Mesodermal cell (in vitro differentiated cells): ENCODE results near the gene GSX2.

Experiments used
- H3K27ac ChIP-seq: 2 replicates; pipeline ENCODE4 v1.7.0; 2013; ENCODE audit warnings: mild to moderate bottlenecking, low read depth, low read length, moderate library complexity; ENCODE audit not compliant: severe bottlenecking
- H3K36me3 ChIP-seq: 2 replicates; pipeline ENCODE4 v1.7.1; 2013; ENCODE audit warnings: mild to moderate bottlenecking, low read length, moderate library complexity; ENCODE audit not compliant: control insufficient read depth, insufficient read depth
- H3K4me1 ChIP-seq: one replicate; pipeline ENCODE4 v1.7.1; 2013; ENCODE audit warnings: mild to moderate bottlenecking, low read length; ENCODE audit not compliant: insufficient read depth, control insufficient read depth, poor library complexity, severe bottlenecking
- H3K4me3 ChIP-seq: 2 replicates; pipeline ENCODE4 v1.7.0; 2013; ENCODE audit warnings: low read length, control low read depth, mild to moderate bottlenecking; ENCODE audit not compliant: insufficient read depth, poor library complexity, severe bottlenecking; ENCODE audit errors: extremely low read depth
- H3K9me3 ChIP-seq: 2 replicates; pipeline ENCODE4 v1.7.1; 2013; ENCODE audit warnings: mild to moderate bottlenecking, low read length, moderate library complexity; ENCODE audit not compliant: control insufficient read depth
- WGBS, 2 experiments: methylation state at CpG; one replicate each; pipeline ENCODE4 v1.1.5; 2013; ENCODE audit warnings: missing lambda C conversion rate in 2 of 2; ENCODE audit not compliant: insufficient coverage in 2 of 2; 5-methylcytosine and 5-hydroxymethylcytosine counted together

Gene GSX2

DNA sequence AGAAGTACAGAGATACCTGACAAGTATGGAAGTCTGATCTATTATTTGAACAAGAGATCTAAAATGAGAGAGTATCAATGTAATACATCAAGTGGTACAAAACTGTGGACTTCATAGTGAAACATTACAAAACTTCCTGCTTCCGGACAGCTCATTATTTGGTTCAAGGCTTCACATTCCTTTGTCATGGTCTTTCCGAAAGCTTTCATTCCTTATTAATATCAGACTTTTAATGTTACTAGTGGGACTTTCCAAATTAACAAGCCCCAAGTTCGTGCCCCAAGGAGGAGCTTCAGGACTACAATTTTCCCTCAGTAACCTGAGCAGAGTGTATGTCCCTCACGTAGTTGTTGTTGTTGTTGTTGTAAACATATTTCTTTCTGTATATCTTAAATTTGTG, 36.7 kb upstream of the GSX2 start:
- Histone ChIP-seq H3K4me3 (peak overlapping the region; percentile 93), H3K4me1 (peaks cover 31% of the 10 kb centered on the region), H3K36me3 (no peaks in the 10 kb centered on the region), H3K27ac (peak overlapping the region; percentile 94), H3K9me3 (no peaks in the 10 kb centered on the region)
- no CpG with 5 or more reads among the region's 4 CpGs for WGBS, 2 experiments

DNA sequence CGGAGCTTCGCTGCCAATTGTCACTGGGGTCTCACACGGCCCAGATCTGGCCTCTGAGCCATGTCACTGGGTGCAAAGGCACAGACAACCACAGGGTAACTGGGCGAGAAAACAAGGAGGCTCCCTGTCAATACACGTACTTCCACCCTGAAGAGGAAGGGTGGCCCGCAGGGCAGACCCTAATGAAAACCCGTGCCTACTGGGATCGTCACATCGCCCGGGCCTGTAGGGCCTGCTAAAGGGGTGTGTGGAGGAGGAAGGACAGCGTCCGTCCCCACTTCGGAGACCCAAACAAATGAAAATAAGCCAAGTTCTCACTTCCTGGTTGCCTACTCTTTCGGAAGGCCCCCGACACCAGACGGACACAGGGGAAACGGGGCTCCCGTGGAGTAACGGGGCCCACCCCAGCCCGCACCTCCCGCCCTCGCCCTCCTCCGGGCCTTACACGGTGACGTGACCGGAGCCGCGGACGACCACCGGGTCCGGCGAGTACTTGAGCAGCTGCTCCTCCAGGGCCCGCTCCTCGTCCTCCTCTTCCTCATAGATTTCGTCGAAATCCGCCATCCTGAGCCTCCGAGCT, 36.1 kb upstream of the GSX2 start:
- no peaks in the 10 kb centered on the region for H3K9me3 ChIP-seq
- H3K4me3 ChIP-seq = peak overlapping the region; percentile 93
- WGBS, 2 experiments = 1% methylated on average over 30 to 32 of the region's 38 CpGs
- peak overlapping the region; percentile 94 for H3K27ac ChIP-seq
- H3K36me3 ChIP-seq = no peaks in the 10 kb centered on the region
- H3K4me1 ChIP-seq = peaks cover 31% of the 10 kb centered on the region

DNA sequence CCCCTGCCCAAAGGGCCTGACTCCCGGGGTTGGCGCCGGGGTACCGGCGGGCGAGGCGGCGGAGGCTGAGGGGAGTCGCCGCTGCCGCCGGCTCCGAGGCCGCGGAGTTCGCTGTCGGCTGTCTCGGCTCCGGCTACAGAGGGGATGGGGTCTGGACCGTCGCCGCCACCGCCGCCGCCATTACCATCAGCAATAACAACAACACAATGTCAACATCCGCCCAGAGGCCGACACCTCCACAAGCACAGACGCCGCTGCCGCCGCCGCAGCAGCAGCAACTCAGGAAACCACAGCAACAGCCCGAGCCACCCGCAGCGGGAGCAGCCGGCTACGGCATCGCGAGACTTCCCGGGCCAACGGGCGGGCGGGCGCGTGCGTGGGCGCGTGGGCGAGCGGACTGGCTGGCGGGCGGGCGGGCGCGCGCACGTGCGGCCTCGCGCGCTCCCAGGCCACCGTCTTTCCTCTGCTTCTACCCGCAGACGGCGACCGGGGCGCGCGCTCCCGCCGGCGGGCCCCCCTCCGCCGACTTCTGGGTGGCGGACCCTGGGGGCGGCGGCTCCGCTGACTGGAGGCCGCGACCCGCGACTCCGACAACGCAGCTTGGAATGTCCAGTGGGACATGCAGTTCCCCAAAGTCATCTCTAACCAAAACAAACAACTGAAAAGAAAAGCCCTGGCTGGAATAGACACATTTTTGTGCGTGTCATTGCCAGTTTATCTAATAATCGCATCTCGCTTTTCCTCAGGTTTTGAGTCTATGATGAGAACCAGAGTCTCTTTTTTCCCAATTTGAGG, 35.4 kb upstream of the GSX2 start, which contains the start of gene CHIC2:
CHIC2 (minus strand) TSS at position 289 of the 795 bp plus-strand sequence. CDS start 305 bp downstream, outside the sequence.
- WGBS, 2 experiments = 0 to 2% methylated on average over 59 to 68 of the region's 87 CpGs
- no peaks in the 10 kb centered on the region for H3K9me3 ChIP-seq
- H3K4me3 ChIP-seq = peak within 1 kb of the TSS; percentile 93
- no peaks in the 10 kb centered on the region for H3K36me3 ChIP-seq
- peaks cover 31% of the 10 kb centered on the region for H3K4me1 ChIP-seq
- peak within 1 kb of the TSS; percentile 94 for H3K27ac ChIP-seq

DNA sequence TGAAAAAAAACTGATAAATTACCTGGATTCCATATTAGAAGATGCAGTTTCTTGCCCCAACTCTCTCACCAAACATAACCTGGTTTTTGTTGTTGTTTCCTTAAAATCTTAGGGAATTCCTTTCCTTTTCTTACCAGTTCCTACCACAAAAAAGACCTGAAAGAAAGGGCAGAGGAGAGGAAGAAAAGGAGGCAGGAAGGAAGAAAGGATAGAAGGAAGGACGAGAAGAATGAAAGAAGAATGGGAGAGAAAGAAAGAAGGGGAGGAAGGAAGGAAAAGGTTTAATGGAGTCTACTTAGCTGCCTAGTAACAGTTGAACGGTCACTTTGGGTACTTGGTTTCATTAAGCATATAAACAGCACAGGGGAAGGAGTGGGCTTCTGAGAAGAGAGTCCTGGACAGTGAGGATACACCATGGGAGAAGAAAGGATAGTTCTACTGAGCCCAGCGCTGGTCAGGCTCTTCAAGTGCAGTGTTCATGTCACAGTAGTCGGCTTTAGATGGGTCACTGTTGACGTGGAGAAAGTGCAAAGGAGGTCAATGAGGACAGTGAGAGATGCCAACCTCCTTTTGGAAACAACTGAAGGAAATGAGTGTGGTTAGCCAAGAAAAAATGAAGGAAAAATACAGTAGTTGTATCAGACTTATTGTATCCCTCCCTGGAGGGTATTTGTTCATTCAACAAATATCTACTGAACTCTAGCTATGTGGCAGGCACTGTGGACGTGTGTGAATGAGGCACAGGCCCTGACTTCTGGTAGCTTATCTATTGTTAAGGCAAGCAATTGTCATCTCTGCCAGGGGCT, 34.5 kb upstream of the GSX2 start:
- H3K4me1 ChIP-seq = peaks cover 31% of the 10 kb centered on the region
- WGBS, 2 experiments = 89 to 91% methylated on average over 5 of the region's 6 CpGs
- peak overlapping the region; percentile 93 for H3K4me3 ChIP-seq
- H3K36me3 ChIP-seq = no peaks in the 10 kb centered on the region
- H3K9me3 ChIP-seq = no peaks in the 10 kb centered on the region
- H3K27ac ChIP-seq = peak overlapping the region; percentile 73

DNA sequence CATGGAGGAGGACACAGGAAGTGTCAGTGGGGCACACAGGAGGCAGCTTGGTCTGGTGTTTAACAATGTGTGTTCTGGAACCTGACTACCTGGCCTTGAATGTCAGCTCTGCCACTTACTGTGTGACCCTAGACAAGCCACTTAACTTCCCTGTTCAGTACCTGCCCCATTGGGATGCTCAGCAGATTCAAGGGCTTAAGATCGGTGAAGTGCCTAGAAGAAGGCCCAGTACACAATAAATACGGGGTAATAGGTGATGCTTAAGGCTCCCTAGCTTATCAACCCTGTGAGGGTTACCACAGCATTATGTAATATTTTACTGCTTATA, 33.9 kb upstream of the GSX2 start:
- Histone ChIP-seq H3K9me3 (no peaks in the 10 kb centered on the region), H3K36me3 (no peaks in the 10 kb centered on the region), H3K4me3 (no peak overlapping the region), H3K27ac (no peak overlapping the region), H3K4me1 (peaks cover 31% of the 10 kb centered on the region)
- 90% methylated on average over 2 of the region's 2 CpGs; no CpG with 5 or more reads in 1 of the 2 experiments for WGBS, 2 experiments

DNA sequence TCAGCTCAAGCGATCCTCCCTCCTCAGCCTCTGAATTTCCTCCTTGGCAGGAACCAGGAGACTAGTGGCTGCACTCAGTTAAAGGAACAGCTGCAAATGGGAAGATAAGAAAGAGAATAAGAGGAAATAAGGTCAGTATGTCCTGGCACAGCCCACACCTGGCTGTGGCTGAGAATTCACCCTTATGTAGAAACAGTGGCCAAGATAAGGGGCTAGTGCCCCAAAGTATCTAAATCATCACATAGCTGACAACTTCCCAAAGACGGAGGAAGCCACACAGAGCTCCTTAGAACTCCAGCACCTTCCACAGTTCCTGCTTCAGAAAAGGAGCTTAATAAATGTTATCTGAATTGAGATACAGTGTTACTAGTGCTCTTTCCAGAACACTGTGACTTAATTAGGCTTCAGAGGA, 33.2 kb upstream of the GSX2 start:
- no peaks in the 10 kb centered on the region for H3K36me3 ChIP-seq
- H3K4me1 ChIP-seq = peaks cover 28% of the 10 kb centered on the region
- H3K4me3 ChIP-seq = no peak overlapping the region
- no CpG with 5 or more reads among the region's 2 CpGs for WGBS, 2 experiments
- H3K9me3 ChIP-seq = no peaks in the 10 kb centered on the region
- peak overlapping the region; percentile 65 for H3K27ac ChIP-seq

DNA sequence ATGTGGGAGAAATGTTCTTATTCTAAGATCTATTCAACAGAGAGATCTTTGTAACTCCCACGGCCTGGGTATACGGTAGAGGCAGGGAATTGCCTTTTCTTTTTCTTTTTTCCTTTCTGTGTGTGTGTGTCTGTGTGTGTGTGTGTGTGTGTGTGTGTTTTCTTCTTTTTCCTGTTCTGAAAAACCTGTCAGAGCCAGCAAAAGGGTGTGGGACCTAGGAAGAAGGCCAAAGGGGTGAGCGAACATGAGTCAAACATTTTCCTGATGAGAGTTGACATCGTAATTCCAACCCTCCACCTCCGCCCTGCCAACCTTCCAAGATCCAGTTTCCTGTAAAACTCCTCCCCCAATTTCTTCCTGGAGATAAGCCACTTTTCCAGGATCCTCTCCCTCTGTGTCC, 32.8 kb upstream of the GSX2 start:
- no peaks in the 10 kb centered on the region for H3K9me3 ChIP-seq
- no peaks in the 10 kb centered on the region for H3K36me3 ChIP-seq
- 70 to 79% methylated on average over 2 to 3 of the region's 5 CpGs for WGBS, 2 experiments
- peaks cover 24% of the 10 kb centered on the region for H3K4me1 ChIP-seq
- no peak overlapping the region for H3K4me3 ChIP-seq
- peak overlapping the region; percentile 65 for H3K27ac ChIP-seq

DNA sequence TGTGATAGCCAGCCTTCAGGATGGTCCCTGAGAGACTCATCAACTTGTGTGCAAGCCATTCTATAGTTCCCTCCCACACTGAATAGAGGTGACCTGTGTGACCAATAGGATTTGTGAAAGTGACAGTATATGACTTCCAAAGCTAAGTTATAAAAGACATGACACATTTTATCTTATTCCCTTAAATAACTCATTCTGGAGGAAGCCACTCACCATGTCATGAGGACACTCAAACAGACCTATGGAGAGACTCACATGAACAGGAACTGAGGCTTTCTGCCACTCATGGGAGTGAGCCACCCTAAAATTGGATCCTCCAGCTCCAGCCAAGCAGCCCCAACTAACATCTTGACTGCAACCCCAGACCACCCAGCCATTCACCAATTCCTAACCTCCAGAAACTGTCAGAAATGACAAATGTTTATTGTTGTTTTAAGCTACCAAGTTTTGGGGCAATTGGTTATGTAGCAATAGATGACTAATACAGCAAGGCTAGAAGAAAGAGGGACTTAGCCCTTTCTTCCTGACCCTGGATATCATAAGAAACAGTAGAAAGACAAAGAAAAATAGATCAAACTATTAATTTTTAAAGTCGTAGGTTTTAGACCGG, 26.6 kb upstream of the GSX2 start:
- Histone ChIP-seq H3K9me3 (no peaks in the 10 kb centered on the region), H3K27ac (no peak overlapping the region), H3K4me3 (no peak overlapping the region), H3K36me3 (no peaks in the 10 kb centered on the region), H3K4me1 (peaks cover 20% of the 10 kb centered on the region)
- 95 to 100% methylated on average over 2 of the region's 2 CpGs for WGBS, 2 experiments

DNA sequence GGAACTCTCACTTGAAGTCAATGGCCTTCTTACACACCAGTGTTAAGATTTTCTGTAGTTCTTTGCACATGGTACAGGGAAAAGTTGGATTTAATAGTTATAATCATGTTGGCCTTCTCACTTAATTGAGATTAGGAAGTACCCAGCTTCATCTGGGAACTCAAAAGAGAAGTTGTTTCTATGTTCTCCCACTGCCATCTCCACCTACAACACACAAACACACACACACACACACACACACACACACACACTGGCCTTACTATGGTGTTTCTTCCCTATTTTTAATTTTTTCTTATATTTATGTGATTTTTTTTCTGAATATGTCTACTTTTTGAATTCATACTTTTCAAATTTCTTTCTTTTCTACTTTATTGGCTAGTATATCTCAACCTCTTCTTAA, 25.6 kb upstream of the GSX2 start:
- H3K9me3 ChIP-seq = no peaks in the 10 kb centered on the region
- H3K27ac ChIP-seq = no peak overlapping the region
- H3K36me3 ChIP-seq = no peaks in the 10 kb centered on the region
- H3K4me3 ChIP-seq = no peak overlapping the region
- H3K4me1 ChIP-seq = peaks cover 20% of the 10 kb centered on the region

DNA sequence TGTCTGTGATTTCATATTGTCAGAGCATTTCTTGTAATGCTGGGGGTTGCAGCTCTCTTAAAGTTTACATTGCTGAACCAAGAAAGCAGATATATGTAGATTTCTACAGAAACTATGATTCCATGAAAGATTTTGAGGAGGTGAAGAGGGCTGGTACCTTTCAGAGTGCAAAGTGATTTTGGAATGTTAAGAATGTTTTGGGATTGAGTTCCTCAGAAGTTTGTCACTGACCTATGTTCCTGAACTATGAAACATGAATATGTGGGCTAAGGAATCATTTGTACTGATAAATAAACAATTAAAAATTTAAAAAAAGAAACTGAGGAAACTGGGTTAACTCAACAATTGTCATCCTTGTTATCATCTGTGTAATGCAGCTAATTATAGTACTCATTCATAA, 23.3 kb upstream of the GSX2 start:
- Histone ChIP-seq H3K36me3 (no peaks in the 10 kb centered on the region), H3K4me3 (no peak overlapping the region), H3K4me1 (peaks cover 25% of the 10 kb centered on the region), H3K27ac (no peak overlapping the region), H3K9me3 (no peaks in the 10 kb centered on the region)
